Body of pancreas (tissue), 4 donors: ENCODE results near the gene RTN4IP1. TPM values are rescaled to one million over a fixed set of nuclear protein-coding genes. Genes with fewer than 3 reads are reported as not detected.
"Not testable (repeated sequence)": the region's sequence is repeated elsewhere in the genome, so short reads cannot be mapped to it uniquely, and the experiment has no call there.

Experiments used
- ATAC-seq: fragments of 150-250 bp; one replicate; pipeline ENCODE4 v1.9.1; 2016
- DNase-seq, 4 donors: peaks; one replicate each; pipeline ENCODE4 v3.0.0-alpha.2; 2019
- H3K27ac ChIP-seq, 4 donors: fragments of 200-600 bp; sonication (generic); 1 replicate in 3 of 4; 2 replicates in 1 of 4; pipeline versions ENCODE4 v1.5.1 to v1.6.1; 2016 to 2019; ENCODE audit warnings: mild to moderate bottlenecking in 1 of 4, mixed read lengths in 1 of 4, moderate library complexity in 1 of 4
- H3K27me3 ChIP-seq, 2 donors: fragments of 200-600 bp; sonication (generic); one replicate each; pipeline ENCODE4 v1.6.0; 2016; ENCODE audit warnings: mild to moderate bottlenecking in 1 of 2
- H3K36me3 ChIP-seq, 2 donors: fragments of 200-600 bp; sonication (generic); replicated peaks in 1 of 2; 2 replicates each; pipeline ENCODE4 v1.5.1; 2016; ENCODE audit warnings: low read depth in 2 of 2; ENCODE audit not compliant: insufficient read depth in 1 of 2
- H3K4me1 ChIP-seq: fragments of 200-600 bp; sonication (generic); one replicate; pipeline ENCODE4 v1.6.0; 2016
- H3K4me3 ChIP-seq, 2 donors: fragments of 200-600 bp; sonication (generic); 1 replicate in 1 of 2; 2 replicates in 1 of 2; pipeline ENCODE4 v1.5.1; 2016 to 2019
- H3K9me3 ChIP-seq, 3 donors: fragments of 200-600 bp; sonication (generic); 1 replicate in 2 of 3; 2 replicates in 1 of 3; pipeline ENCODE4 v1.5.1; 2016
- CTCF ChIP-seq, 7 experiments: fragments of 450-650 bp in 4 of 7; fragments of 200-600 bp in 3 of 7; sonication (generic) in 3 of 7; IDR thresholded peaks; one replicate each; pipeline ENCODE4 v1.5.1; 2016 to 2019; ENCODE audit warnings: antibody characterized with exemption in 7 of 7
- POLR2A ChIP-seq, 3 donors: fragments of 450-650 bp; IDR thresholded peaks; one replicate each; pipeline ENCODE4 v1.6.1; 2016; ENCODE audit warnings: antibody characterized with exemption in 3 of 3, mild to moderate bottlenecking in 2 of 3
- WGBS, 2 donors: methylation state at CpG; one replicate each; pipeline ENCODE4 v1.1.5; 2017; 5-methylcytosine and 5-hydroxymethylcytosine counted together
- intact Hi-C: fragments of 100-400 bp; cut with DNase I; formaldehyde crosslinking; loops from one replicate; pipeline ENCODE4 v1.15.1; 2023
- total RNA-seq, 2 donors: library from RNA; depleted of rRNA; stranded (reverse); fragments of >200 nt; gene quantifications; one replicate each; pipeline ENCODE4 v1.1.0, GENCODE V29; 2016

The RTN4IP1 gene
- total RNA-seq, 2 donors from 2014 or later = 3.6 to 4.0 TPM

GRCh38 chr6:106630366-106630765 lies 1.1 kb upstream of the RTN4IP1 start:
- 27 to 40% methylated on average over 5 of the region's 5 CpGs for WGBS, 2 donors
- Histone ChIP-seq H3K36me3 (no peaks in the 10 kb centered on the region), H3K4me1 (peaks cover 30% of the 10 kb centered on the region), H3K9me3 (no peaks in the 10 kb centered on the region), H3K4me3 (peak overlapping the region in 1 of 2 donors; percentile 87), H3K27me3 (no peaks in the 10 kb centered on the region), H3K27ac (no peak overlapping the region)
- ATAC-seq (no peak), DNase-seq (no peak)
- TF ChIP-seq POLR2A (IDR thresholded peaks at IDR 0.05) = no peak
- no peak for TF ChIP-seq CTCF (IDR thresholded peaks at IDR 0.05)
- intact Hi-C loops = no loop called here

- H3K4me1 ChIP-seq = peaks cover 30% of the 10 kb centered on the region
- peak overlapping the region; percentile 64 to 87 for H3K4me3 ChIP-seq
- H3K36me3 ChIP-seq = no peaks in the 10 kb centered on the region
- intact Hi-C loops = no loop called here
- DNase-seq (peak in 1 of 4 donors; percentile 15), ATAC-seq (peak; percentile 2)
- H3K27me3 ChIP-seq = no peaks in the 10 kb centered on the region
- TF ChIP-seq CTCF (IDR thresholded peaks at IDR 0.05) = no peak
- no peak for TF ChIP-seq POLR2A (IDR thresholded peaks at IDR 0.05)
- H3K27ac ChIP-seq = peak overlapping the region; percentile 40 to 84 (median 78)
- 1% methylated on average over 11 to 14 of the region's 14 CpGs for WGBS, 2 donors
- H3K9me3 ChIP-seq = no peaks in the 10 kb centered on the region
Observed at GRCh38 chr6:106629859-106630163, 513 bp upstream of the RTN4IP1 start.

- WGBS, 2 donors = 18 to 19% methylated on average over 7 of the region's 7 CpGs
- H3K27me3 ChIP-seq = no peaks in the 10 kb centered on the region
- peak; percentile 3 for ATAC-seq
Observed at GRCh38 chr6:106628658-106629102, 618 bp downstream of the RTN4IP1 start.

GRCh38 chr6:106627760-106628159 lies 1.5 kb downstream of the RTN4IP1 start:
- WGBS, 2 donors = 93 to 94% methylated on average over 16 of the region's 16 CpGs
- ATAC-seq, H3K4me3 ChIP-seq, intact Hi-C loops, H3K27me3 ChIP-seq, DNase-seq, H3K36me3 ChIP-seq, H3K9me3 ChIP-seq, H3K27ac ChIP-seq: not testable (repeated sequence)
- H3K4me1 ChIP-seq = peaks cover 27% of the 10 kb centered on the region

More at GRCh38 chr6:106628658-106629102, 618 bp downstream of the RTN4IP1 start:
- Histone ChIP-seq H3K4me3 (peak overlapping the region; percentile 64 to 87), H3K36me3 (no peaks in the 10 kb centered on the region), H3K27ac (peak overlapping the region; percentile 40 to 84 (median 78)), H3K9me3 (no peaks in the 10 kb centered on the region), H3K4me1 (peaks cover 30% of the 10 kb centered on the region)
- intact Hi-C loops = no loop called here
- no peak for DNase-seq
- TF ChIP-seq CTCF (IDR thresholded peaks at IDR 0.05) (no peak), POLR2A (IDR thresholded peaks at IDR 0.05) (no peak)

- H3K4me3 ChIP-seq = no peak overlapping the region
- intact Hi-C loops = no loop called here
Observed at GRCh38 chr6:106626485-106626884, 2.8 kb downstream of the RTN4IP1 start.

More at GRCh38 chr6:106626485-106626884, 2.8 kb downstream of the RTN4IP1 start:
- Histone ChIP-seq H3K9me3 (no peaks in the 10 kb centered on the region), H3K36me3 (no peaks in the 10 kb centered on the region), H3K27me3 (no peaks in the 10 kb centered on the region), H3K4me1 (peaks cover 23% of the 10 kb centered on the region), H3K27ac (no peak overlapping the region)
- no peak for TF ChIP-seq POLR2A (IDR thresholded peaks at IDR 0.05)
- no peak for TF ChIP-seq CTCF (IDR thresholded peaks at IDR 0.05)
- WGBS, 2 donors = 31 to 37% methylated on average over 2 of the region's 2 CpGs
- DNase-seq (no peak), ATAC-seq (no peak)
